ENCODE data around the gene DCXR. TPM values are rescaled to one million over a fixed set of nuclear protein-coding genes. Genes with fewer than 3 reads are reported as not detected.

The DCXR gene
- total and polyA plus RNA-seq, 2 experiments from 2014 or later = 86.9 to 137 TPM

DNA sequence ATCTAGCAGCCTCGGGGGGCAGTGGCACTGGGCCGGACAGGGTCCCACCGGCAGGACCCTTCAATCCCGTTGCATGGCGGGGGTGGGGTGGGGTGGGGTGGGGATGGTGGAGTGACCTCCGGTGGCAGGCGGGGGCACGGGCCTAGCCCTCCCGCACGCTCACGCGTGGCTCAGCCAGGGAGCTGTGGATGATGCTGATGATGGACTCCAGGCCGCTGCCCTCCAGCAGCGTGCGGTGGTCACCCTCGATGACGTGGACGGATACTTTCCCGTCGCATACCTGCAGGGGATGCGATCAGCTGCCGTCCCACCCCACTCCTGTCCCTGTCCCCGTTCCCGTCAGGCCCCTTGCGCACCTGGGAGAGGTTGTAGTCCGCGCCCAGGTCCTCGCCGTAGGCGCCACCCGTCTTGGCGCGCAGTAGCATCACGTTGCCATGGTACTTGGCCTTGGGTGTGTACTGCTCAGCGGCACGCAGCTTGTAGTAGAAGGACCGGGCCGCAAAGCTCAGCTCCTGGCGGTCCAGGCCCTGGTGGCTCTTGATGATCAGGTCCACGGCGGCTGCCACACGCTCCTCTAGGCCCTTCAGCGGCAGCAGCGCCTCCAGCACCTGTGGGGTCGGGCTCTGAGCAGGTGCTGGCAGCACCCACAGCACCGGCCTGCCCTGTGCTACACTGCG lies 41.6 kb upstream of the DCXR start:
- H2AFZ ChIP-seq = no peak overlapping the region
- Mint-ChIP-seq H3K27me3 (ENCODE audit: insufficient read depth, low read depth, poor library complexity) (peaks cover 29% of the 10 kb centered on the region), H3K9me3 (no peaks in the 10 kb centered on the region; the same call in 1 of the 3 replicates), H3K4me3 (no peak overlapping the region), H3K27ac (no peak overlapping the region), H3K36me3 (ENCODE audit: low read depth) (peaks cover 43% of the 10 kb centered on the region), H3K4me1 (peaks cover 3% of the 10 kb centered on the region)
- H4K20me1 ChIP-seq (replicated peaks; ENCODE audit: insufficient read depth) = peaks cover 8% of the 10 kb centered on the region
- peaks cover 10% of the 10 kb centered on the region; the same call in 1 of the 2 replicates for H3K36me3 ChIP-seq (ENCODE audit: insufficient read depth)
- H3K4me2 ChIP-seq = no peak overlapping the region
- H3K9me2 ChIP-seq (ENCODE audit: insufficient read depth) = no peaks in the 10 kb centered on the region
- peaks cover 25% of the 10 kb centered on the region for H3F3A ChIP-seq (replicated peaks; ENCODE audit: low read depth)
- H3K4me1 ChIP-seq (ENCODE audit: insufficient read depth) = no peaks in the 10 kb centered on the region
- ATAC-seq = no peak
- TF ChIP-seq NANOG (IDR thresholded peaks at IDR 0.05; ENCODE audit: borderline replicate concordance) (no peak), ZNF114 (CRISPR knock-in tag; IDR thresholded peaks at IDR 0.05) (no peak), EZH2 (IDR thresholded peaks at IDR 0.05; ENCODE audit: low read depth, unreplicated experiment) (no peak), STAT1 (IDR thresholded peaks at IDR 0.05; ENCODE audit: unreplicated experiment) (no peak), ZNF331 (CRISPR knock-in tag; IDR thresholded peaks at IDR 0.05; ENCODE audit: low read depth) (no peak), EZH2phosphoT487 (IDR thresholded peaks at IDR 0.05; ENCODE audit: unreplicated experiment) (no peak), JUNB (IDR thresholded peaks at IDR 0.05; ENCODE audit: unreplicated experiment) (no peak), CREB1 (CRISPR knock-in tag; IDR thresholded peaks at IDR 0.05; ENCODE audit: low read depth) (no peak)
- TF ChIP-seq, protein P1, sequence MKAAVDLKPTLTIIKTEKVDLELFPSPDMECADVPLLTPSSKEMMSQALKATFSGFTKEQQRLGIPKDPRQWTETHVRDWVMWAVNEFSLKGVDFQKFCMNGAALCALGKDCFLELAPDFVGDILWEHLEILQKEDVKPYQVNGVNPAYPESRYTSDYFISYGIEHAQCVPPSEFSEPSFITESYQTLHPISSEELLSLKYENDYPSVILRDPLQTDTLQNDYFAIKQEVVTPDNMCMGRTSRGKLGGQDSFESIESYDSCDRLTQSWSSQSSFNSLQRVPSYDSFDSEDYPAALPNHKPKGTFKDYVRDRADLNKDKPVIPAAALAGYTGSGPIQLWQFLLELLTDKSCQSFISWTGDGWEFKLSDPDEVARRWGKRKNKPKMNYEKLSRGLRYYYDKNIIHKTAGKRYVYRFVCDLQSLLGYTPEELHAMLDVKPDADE (IDR thresholded peaks at IDR 0.05) = no peak
- TF ChIP-seq, protein P2, sequence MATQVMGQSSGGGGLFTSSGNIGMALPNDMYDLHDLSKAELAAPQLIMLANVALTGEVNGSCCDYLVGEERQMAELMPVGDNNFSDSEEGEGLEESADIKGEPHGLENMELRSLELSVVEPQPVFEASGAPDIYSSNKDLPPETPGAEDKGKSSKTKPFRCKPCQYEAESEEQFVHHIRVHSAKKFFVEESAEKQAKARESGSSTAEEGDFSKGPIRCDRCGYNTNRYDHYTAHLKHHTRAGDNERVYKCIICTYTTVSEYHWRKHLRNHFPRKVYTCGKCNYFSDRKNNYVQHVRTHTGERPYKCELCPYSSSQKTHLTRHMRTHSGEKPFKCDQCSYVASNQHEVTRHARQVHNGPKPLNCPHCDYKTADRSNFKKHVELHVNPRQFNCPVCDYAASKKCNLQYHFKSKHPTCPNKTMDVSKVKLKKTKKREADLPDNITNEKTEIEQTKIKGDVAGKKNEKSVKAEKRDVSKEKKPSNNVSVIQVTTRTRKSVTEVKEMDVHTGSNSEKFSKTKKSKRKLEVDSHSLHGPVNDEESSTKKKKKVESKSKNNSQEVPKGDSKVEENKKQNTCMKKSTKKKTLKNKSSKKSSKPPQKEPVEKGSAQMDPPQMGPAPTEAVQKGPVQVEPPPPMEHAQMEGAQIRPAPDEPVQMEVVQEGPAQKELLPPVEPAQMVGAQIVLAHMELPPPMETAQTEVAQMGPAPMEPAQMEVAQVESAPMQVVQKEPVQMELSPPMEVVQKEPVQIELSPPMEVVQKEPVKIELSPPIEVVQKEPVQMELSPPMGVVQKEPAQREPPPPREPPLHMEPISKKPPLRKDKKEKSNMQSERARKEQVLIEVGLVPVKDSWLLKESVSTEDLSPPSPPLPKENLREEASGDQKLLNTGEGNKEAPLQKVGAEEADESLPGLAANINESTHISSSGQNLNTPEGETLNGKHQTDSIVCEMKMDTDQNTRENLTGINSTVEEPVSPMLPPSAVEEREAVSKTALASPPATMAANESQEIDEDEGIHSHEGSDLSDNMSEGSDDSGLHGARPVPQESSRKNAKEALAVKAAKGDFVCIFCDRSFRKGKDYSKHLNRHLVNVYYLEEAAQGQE (IDR thresholded peaks at IDR 0.05; ENCODE audit: unreplicated experiment) = no peak
- TF ChIP-seq, protein P3, sequence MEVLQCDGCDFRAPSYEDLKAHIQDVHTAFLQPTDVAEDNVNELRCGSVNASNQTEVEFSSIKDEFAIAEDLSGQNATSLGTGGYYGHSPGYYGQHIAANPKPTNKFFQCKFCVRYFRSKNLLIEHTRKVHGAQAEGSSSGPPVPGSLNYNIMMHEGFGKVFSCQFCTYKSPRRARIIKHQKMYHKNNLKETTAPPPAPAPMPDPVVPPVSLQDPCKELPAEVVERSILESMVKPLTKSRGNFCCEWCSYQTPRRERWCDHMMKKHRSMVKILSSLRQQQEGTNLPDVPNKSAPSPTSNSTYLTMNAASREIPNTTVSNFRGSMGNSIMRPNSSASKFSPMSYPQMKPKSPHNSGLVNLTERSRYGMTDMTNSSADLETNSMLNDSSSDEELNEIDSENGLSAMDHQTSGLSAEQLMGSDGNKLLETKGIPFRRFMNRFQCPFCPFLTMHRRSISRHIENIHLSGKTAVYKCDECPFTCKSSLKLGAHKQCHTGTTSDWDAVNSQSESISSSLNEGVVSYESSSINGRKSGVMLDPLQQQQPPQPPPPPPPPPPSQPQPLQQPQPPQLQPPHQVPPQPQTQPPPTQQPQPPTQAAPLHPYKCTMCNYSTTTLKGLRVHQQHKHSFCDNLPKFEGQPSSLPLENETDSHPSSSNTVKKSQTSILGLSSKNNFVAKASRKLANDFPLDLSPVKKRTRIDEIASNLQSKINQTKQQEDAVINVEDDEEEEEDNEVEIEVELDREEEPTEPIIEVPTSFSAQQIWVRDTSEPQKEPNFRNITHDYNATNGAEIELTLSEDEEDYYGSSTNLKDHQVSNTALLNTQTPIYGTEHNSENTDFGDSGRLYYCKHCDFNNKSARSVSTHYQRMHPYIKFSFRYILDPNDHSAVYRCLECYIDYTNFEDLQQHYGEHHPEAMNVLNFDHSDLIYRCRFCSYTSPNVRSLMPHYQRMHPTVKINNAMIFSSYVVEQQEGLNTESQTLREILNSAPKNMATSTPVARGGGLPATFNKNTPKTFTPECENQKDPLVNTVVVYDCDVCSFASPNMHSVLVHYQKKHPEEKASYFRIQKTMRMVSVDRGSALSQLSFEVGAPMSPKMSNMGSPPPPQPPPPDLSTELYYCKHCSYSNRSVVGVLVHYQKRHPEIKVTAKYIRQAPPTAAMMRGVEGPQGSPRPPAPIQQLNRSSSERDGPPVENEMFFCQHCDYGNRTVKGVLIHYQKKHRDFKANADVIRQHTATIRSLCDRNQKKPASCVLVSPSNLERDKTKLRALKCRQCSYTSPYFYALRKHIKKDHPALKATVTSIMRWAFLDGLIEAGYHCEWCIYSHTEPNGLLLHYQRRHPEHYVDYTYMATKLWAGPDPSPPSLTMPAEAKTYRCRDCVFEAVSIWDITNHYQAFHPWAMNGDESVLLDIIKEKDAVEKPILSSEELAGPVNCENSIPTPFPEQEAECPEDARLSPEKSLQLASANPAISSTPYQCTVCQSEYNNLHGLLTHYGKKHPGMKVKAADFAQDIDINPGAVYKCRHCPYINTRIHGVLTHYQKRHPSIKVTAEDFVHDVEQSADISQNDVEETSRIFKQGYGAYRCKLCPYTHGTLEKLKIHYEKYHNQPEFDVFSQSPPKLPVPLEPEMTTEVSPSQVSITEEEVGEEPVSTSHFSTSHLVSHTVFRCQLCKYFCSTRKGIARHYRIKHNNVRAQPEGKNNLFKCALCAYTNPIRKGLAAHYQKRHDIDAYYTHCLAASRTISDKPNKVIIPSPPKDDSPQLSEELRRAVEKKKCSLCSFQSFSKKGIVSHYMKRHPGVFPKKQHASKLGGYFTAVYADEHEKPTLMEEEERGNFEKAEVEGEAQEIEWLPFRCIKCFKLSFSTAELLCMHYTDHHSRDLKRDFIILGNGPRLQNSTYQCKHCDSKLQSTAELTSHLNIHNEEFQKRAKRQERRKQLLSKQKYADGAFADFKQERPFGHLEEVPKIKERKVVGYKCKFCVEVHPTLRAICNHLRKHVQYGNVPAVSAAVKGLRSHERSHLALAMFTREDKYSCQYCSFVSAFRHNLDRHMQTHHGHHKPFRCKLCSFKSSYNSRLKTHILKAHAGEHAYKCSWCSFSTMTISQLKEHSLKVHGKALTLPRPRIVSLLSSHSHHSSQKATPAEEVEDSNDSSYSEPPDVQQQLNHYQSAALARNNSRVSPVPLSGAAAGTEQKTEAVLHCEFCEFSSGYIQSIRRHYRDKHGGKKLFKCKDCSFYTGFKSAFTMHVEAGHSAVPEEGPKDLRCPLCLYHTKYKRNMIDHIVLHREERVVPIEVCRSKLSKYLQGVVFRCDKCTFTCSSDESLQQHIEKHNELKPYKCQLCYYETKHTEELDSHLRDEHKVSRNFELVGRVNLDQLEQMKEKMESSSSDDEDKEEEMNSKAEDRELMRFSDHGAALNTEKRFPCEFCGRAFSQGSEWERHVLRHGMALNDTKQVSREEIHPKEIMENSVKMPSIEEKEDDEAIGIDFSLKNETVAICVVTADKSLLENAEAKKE (CRISPR knock-in tag; IDR thresholded peaks at IDR 0.05) = no peak
- no peaks in the 10 kb centered on the region for H3K79me2 ChIP-seq (replicated peaks; ENCODE audit: insufficient read depth)
- H3K4me3 ChIP-seq = no peak overlapping the region
- no peak for DNase-seq (ENCODE audit: low spot score)
- H3K27ac ChIP-seq (ENCODE audit: low read depth) = no peak overlapping the region
- H3K27me3 ChIP-seq (ENCODE audit: insufficient read depth) = no peaks in the 10 kb centered on the region

All from GM23338 (cell line).